EL (cell line): ENCODE measurements around the gene SH3YL1.

ENCODE experiments used
- DNase-seq: peaks from one replicate; pipeline ENCODE4 v3.0.0-alpha.2; 2016

Gene SH3YL1

DNA sequence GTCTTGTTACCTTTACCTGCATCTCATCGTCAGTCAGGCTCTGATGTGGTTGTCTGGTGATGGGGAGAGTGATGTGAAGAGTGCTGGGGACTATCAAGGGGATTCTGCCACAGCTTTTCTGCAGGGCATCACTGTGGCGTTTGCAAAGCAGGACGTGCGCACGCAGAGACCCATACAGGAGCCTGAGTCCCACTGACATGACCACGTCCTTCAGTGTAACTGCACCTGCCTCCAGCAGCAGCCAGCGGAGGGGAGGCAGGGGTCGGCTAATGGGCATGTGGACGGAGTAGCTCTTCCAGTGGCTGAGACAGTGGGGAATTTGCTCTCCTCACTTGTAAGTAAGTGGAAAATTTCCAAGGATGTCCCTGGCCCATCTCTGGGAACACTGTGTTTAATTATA, 17.5 kb upstream of the SH3YL1 start:
- no peak for DNase-seq

DNA sequence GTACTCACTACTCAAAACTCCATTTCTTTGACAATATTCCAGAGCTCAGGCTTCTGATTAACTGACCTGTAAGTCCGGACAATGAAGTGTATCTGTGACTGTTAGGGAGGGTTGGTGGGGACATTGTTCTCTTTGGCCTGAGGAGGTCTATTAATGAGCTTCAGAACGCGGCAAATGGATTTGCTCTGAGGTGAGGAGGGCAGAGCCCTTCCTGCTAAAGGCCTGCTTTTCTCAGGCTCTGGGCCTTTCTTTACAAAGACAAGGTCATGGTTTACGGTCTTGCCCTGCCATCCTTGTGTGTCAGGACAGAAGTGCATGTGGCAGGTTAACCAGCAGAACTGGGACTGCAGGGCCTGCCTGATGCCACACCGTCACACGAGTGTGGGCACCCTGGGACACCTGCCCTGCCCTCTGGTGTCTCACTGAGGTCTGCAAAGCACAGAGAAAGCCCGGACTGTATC, 16.8 kb upstream of the SH3YL1 start:
- no peak for DNase-seq

DNA sequence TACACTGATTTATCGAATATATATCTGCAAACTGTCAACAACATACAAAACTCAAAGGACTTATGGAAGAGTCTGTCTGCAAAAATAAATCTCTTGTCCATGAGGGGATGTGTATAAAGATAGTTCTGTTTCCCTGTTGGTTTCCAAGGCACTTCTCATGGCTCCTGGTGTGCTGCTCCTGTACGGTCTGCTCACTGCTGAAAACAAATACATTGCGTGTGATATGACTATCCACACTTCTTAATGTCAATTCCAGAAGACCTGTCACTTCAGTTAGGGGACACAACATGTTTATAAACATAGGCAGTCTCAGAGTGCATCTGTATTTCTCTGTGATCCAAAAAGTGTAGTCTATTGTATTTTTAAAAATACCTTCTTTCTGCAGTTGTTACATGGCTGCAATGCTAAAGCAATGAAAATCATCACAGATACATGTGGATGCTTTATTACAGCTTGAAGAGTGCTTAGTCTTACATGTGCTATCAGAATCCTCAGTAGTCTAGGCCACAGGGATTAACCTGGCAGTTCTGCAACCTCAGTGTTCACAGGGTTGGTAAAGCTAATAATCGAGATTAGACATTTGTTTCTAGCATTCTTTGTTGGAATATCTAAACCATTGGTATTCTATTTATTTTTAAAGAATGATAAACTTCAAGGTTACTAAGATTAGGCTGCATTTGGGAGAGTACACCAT, 16.3 kb upstream of the SH3YL1 start:
- no peak for DNase-seq

DNA sequence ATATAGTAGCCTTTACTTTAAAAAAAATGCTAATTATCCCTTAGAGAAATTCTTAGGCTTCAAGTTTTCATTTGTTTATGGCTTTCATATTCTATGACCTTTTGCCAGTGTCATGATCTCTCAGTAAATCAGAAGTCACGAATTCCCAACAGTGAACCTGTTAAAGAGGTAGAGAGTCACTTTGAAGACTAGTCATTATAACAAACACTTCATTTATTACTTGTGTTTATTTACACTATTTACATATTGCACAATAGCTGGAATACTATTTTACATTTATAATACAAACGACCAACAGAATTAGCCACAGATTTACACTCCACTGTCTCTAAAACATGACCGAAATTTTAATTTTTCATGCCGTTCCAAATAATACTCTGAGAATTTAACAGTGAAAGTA, 15.5 kb upstream of the SH3YL1 start:
- DNase-seq: no peak

DNA sequence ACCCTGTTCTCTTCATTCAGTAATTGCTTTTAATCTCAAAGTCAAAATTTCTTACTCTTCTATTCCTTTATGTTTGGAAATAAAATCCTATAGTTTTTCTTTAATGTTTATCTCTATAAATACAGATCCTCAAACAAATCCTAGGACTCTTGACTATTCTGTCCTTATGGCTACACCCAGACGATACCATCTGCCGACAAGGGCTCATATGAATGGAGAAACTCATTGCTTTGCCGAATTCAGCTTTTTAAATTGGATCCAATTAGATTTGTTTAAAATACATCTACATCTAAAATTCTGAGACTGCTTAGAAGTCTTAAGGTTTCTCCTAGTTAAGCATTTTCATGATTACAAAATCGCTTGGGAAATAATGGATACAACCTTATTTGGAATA, 15.1 kb upstream of the SH3YL1 start:
- DNase-seq: no peak

DNA sequence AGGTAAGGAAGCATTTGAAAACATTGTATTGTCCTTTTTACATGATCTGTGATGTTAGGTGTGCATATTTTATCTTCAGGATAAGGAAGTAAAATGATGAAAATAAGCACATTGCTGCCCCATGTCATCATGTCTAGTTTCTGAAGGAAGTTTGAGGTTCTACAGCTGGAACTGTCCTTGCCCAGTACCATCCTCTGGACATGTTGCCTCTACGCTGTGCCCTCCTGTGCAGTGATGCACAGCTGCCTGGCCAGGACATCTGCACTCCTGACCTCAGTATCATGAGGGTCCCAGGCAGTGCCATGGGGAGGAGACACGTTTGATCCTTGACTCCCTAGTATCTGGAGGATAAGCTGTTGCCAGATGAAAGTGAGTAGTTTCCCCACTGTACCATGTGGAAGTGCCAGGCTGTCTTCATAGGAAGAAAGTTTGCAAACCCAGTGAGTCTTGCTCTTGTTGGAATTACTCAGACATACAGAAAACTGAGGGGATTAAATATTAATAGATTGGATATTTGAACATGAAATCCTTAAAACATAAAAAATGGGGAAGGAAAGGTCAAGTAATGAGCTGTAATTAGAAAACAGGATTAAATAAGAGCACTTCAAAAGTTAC, 14.6 kb upstream of the SH3YL1 start:
- no peak for DNase-seq

DNA sequence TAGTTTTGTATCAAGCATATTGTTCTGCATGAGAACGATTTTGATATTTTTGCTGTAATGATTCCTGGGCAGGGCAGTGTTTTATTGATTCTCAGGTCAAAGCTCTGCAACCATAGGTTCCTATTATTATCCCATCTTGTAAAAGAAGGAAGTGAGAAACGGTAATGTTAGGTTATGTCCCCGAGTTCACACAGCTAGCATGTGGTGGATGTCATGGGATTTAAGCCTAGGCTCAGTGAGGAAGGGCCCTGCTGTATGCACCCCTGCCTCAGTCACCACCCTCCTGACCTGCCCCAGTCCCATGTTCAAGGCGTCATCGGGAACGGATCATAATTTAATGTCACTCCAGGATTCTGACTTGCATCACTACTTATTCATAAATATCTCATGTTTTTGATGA, 11.6 kb upstream of the SH3YL1 start:
- no peak for DNase-seq

DNA sequence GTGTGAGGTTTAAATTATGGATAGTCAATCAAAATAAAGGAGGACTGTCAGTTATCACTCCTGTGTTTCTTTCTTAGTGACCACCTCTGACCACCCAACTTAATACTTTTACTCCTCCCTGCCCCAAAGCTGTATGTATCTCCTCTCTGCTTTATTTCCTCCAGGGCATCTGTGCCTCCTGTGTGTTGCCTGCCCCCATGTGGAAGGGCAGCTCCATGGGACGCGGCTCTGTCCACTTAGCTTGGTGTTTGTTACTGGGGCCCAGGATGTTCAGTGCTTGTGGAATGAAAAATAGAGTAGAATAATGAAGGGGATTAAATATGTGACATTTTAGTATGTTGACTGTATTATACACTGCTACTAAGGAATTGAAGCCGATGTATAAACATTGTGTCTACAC, 10.7 kb upstream of the SH3YL1 start:
- DNase-seq: no peak

DNA sequence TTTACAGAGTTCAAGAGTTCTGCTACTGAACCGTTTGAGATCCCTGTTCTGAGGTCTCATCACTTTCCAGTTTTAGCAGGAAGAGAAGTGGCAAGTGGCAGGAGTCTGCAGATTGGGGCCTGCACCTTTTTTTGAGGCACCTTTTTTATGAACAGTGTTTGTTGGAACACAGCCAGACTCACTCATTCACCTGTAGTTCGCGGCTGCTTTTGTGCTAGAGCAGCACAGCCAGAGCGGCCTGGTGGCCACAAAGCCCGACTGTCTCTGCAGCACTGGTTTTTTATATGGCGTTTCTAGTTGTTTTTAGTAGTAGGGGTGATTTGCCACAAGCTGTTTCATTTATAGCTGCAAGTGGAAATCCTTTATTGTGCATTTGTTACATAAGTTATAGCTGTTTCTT, 9.5 kb upstream of the SH3YL1 start:
- no peak for DNase-seq

DNA sequence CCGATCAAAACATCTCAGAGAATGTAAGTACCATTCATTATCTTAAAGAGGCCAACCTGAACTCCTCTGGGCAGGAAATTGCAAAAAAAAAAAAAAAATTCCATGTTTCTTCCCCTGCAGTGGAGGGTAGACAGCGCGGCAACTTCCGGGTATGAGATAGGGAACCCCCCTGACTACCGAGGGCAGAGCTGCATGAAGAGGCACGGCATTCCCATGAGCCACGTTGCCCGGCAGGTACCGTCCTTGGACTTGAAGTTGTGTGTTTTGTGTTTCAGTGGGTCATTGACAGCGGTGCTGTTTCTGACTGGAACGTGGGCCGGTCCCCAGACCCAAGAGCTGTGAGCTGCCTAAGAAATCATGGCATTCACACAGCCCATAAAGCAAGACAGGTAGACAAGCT, 8.1 kb upstream of the SH3YL1 start:
- DNase-seq: no peak

DNA sequence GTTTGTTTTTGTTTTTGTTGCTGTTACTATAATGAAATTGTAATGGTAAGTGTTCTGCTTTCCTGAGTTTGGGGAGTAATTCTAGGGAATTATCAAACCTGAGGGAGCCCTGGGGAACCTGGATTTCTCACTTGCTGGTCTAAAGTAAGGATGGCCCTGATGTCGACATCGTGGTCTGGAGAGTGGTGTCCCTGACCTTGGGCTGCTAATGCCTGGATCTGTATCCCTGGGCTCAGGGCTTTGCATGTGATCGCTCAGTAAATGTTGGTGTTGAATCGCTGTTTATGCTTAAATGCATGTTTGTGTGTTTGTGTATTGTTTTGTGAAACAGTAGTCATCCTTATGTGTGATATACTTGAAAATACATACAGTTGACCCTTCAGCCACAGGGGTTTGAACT, 7.0 kb upstream of the SH3YL1 start:
- no peak for DNase-seq

DNA sequence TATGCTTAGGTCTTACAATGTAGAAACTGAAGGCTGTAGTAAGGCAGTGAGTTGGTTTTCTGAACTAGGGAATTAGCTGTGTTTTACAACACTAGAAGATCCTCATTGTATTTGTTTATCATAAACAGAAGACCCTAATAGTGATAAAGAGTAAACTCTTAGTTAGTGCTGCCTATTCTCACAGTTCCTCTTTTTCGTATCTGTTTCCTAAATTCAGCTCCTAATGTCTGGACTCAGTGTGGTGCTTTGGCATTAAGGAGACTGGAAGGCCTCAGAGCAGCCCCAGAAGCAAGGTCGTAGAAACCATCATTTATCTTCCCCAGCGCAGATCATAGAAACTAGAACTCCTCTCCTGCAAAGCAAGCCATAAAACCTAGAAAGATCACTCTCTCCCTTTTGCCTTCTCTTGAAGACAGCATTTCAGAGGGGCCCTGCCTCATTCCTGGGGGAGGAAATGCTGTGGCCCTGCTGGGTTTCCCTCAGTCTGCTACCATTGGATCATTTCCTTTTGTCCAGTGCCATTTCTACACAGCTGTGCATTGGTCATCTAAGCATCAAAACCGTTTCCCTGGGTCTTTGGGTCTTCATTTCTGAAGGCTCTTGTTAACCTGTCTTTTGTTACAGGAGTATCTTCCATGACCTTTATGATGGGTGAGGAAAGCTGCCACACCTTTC, 5.7 kb upstream of the SH3YL1 start:
- no peak for DNase-seq

DNA sequence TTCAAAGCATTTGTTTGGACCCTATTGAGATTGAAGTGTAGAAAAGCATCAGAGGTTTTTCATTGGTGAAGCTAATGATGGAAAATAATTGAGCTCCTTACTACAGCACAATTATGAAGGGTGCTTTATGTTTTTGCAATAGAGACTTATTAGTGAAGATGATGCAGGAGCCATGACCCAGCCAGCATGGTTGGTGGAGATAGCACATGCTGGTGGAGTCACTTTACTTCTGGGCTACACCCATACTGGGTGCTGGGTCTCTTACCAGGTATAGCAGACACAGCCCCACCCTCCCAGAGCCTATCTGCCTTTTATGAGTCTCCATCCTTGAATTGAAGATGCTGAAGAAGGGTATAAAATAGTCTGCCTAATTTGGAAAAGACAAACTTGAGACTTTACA, 4.5 kb upstream of the SH3YL1 start:
- no peak for DNase-seq

DNA sequence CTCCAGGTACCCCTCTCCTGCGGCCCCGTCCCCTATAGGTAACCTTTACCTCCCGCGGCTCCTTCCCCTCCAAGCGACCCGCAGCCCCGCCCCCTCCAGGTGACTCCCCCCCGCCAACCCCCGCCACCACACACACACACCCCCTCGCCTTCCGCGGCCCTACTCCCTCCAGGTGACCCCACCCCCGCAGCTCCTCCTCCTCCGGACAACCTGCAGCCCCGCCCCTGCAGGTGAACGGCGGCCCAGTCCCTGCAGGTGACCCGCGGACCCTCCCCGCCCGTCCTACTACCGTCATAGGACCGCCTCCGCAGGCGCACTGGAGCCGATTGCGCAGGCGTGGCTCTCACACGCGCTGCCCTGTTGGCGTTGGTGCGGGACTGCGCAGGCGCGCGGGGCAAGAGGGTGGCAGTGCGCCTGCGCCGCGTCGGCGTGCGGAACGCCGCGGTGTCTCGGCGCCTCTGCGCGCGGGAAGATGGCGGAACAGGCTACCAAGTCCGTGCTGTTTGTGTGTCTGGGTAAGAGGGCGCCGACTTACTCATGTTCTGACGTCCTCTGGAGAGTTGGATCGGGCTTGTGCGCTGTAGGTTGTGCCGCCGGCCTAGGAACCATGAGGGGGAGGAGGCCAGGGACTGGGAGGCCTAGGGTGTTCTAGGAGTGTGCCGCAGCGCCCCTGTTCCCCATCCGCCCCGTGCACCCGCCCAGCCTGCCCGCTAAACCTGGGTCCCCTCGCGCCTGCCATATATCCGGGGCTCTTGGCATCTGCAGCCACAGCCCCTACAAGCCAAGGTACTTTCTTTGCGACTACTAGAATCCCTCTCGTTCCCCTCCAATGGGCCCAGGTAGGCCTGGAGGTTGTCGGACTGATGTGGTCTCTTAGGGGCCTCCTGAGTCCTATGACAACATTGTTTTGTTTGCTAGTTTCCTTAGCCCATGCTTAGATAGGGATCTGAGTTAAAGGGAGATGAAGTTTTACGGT, 949 bp upstream of the SH3YL1 start, which contains the start of gene ACP1:
Gene ACP1 (plus strand): TSS at position 455 of the 976 bp plus-strand sequence. CDS start 18 bp downstream, at position 473.
- peak; percentile 90 for DNase-seq

DNA sequence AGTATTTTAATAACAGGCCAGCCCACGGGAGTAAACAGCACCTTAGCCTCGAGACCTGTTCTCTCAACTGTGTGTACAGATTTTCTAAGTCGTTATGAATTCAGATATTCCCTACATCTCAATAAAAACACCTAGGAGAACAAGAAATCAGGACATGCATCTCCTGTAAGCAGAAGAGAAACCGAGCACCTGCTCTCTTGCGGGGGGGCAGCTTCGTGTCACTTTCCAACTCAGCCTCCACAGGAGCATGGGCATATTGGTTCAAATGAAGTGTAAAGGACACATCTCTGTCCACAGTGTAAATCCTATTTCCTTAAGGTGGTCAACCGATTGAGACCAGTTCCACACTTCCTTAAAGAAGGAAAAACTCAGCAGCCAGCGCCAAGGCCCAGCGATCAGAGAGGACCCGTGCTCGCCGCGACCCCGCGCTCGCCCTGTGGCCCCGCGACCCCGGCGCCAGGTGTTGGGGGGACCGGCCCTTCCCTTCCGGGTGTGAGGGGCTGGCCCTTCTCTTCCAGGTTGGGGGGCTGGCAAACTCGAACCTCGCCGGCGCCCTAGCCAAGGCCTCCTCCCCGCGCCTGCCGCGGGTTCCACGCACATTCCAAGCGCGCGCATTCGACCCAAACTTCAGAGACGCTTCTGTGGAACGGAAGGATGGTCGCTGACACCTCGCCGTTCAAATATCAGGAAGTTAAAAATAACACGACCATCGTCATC, 652 bp downstream of the SH3YL1 start:
- DNase-seq: no peak

DNA sequence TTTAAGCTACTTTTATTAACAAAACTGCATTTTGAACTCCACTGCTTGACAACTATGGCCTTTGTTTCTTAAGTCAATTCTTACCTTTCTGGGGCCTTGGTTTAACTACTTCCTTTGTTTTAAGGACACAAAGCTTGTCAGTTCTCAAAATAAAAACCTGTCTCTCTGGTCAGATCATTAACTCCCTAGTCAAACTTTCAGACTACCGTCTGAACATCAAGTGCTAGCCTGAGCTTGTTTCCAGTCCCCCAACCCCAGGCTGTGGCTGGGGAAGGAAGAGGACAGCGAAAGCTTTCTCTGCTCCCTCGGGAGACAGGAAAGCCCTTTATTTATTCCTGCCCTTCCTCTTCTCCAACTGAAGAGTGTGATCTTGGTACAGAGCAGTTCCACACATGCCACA, 1.7 kb downstream of the SH3YL1 start:
- DNase-seq: no peak

DNA sequence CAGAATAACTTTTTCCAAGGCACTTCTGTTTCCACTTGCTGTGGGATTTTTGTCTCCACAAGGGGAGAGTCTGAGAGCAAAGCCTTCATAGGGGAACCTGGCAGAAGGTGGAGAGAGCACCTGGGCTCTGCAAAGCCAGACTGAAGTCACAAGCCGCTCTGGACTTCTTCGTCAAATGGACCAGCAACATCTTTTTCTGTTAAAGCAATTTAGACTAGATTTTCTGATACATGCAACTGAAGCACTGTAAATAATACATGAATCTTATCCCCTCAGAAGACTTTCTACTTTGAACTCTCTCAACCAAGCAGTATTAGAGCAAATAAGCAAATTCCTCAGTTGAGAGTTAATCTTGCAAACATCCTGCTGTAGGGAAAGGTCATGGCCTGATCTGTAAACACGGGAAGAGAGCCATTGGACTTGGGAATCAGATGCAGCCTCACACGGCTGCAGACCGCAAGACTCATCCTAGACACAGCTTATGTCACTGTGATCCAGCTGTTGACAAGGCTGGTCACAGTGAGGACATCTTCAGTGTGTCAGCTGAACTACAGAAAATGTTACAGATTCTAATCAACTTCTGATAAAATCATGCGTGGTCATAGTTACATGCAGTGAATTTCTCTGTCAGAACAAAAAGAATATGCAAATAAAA, 3.2 kb downstream of the SH3YL1 start:
- DNase-seq: no peak

DNA sequence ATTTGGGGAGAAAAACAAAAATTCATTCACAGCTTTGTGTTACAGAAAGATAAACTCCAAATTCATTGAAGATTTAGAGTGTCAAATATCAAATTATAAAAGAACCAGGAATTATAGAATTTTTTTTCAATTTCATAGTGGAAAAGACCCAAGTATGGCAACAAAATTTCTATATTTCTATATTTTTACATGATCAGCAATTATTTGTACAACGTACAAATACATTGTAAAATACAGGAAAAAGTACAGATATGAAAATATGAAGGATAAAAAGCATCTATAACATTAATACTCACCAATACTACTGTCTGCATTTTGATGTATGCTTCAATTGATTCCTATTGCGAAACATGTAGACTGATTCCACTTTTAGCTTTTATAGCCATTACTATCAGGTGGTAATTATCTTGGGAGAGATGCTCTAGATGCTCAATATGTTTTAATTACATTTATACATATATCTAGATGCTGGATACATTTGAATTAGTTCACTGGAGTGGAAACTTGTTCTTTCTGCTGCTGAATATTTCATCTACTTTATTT, 4.0 kb downstream of the SH3YL1 start:
- no peak for DNase-seq

DNA sequence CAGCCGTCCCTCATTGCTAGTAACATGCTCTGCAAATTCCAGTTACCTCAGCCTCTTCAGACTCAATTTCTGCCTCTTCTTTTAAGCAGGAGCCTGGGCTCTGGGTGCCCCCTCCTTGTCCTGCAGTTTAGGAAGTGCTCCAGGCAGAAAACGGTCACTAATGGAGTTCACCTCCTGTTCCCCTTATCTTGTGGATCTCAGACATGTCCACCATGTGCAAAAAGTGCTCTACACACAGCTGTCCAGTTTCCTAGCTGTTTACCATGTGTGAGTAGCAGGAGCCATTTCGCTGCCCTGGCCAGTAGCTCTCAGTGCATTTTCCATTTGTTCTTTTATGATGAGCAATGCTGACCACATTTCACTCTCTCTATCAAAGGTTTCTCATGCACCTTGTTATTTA, 4.9 kb downstream of the SH3YL1 start:
- no peak for DNase-seq

DNA sequence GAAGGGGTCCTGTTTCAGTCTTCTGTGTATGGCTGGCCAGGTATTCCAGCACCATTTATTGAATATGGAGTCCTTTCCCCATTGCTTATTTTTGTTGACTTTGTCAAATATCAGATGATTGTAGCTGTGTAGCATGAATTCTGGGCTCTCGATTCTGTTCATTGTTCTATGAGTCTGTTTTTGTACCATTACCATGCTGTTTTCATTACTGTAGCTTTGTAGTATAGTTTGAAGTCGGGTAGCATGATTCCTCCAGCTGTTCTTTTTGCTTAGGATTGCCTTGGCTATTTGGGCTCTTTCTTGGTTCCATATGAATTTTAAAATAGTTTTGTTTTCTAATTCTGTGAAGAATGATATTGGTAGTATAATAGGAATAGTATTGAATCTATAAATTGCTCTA, 6.0 kb downstream of the SH3YL1 start:
- no peak for DNase-seq

DNA sequence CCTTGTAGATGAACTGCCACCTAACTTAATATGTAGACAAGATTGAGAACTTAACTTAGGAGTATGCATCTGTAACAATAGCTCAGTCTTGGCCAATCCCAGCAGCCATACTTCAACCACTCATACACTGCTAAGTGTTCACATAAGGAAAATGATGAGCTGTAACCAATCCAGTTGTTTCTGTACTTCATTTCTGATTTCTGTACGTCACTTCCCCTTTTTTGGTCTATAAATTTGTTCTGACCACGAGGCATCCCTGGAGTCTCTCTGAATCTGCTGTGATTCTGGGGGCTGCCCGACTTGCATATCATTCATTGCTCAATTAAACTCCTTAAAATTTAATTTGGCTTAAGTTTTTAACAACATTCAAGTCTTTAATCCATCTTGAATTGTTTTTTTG, 6.4 kb downstream of the SH3YL1 start:
- DNase-seq: no peak

DNA sequence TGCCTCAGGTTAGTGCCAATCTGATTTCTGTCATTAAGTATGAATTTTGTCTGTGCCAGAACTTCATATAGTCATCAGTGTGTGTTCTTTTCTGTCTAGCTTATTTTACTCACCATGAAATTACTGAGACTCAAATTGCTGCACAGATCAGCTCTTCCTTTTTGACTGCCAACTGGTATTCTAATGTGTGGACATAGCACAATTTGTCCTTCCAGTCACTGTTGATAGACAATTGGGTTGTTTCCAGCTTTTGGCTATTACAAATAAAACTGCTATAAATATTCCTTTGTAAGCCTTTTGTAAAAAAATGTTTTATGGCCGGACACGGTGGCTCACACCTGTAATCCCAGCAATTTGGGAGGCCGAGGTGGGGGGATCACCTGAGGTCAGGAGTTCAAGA, 7.7 kb downstream of the SH3YL1 start:
- no peak for DNase-seq
